Measurements from ENCODE around the gene PLXNA1.

The PLXNA1 gene

DNA sequence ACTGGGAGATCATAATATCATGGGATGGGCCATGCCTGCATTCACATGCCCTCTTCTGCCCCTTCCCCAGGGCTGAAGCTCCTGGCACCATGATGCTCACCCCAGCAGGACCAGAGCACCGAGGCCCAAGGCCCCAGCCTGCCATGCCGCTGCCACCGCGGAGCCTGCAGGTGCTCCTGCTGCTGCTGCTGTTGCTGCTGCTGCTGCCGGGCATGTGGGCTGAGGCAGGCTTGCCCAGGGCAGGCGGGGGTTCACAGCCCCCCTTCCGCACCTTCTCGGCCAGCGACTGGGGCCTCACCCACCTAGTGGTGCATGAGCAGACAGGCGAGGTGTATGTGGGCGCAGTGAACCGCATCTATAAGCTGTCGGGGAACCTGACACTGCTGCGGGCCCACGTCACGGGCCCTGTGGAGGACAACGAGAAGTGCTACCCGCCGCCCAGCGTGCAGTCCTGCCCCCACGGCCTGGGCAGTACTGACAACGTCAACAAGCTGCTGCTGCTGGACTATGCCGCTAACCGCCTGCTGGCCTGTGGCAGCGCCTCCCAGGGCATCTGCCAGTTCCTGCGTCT lies 5.6 kb downstream of the PLXNA1 start:
- DNase-seq: no peak

DNA sequence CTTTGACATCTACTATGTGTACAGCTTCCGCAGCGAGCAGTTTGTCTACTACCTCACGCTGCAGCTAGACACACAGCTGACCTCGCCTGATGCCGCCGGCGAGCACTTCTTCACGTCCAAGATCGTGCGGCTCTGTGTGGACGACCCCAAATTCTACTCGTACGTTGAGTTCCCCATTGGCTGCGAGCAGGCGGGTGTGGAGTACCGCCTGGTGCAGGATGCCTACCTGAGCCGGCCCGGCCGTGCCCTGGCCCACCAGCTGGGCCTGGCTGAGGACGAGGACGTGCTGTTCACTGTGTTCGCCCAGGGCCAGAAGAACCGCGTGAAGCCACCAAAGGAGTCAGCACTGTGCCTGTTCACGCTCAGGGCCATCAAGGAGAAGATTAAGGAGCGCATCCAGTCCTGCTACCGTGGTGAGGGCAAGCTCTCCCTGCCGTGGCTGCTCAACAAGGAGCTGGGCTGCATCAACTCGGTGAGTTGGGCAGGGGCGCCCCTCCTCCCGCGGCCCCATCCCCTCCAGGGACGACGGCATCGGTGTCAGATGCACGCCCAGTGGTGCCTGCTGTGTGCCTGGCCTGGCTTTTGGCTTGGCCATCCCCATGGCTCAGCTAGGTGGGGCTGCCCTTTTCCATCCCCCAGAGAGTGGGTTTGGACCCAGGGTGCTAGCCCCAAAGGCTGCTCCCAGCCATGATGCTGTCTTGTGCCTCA lies 6.6 kb downstream of the PLXNA1 start:
- DNase-seq: no peak

DNA sequence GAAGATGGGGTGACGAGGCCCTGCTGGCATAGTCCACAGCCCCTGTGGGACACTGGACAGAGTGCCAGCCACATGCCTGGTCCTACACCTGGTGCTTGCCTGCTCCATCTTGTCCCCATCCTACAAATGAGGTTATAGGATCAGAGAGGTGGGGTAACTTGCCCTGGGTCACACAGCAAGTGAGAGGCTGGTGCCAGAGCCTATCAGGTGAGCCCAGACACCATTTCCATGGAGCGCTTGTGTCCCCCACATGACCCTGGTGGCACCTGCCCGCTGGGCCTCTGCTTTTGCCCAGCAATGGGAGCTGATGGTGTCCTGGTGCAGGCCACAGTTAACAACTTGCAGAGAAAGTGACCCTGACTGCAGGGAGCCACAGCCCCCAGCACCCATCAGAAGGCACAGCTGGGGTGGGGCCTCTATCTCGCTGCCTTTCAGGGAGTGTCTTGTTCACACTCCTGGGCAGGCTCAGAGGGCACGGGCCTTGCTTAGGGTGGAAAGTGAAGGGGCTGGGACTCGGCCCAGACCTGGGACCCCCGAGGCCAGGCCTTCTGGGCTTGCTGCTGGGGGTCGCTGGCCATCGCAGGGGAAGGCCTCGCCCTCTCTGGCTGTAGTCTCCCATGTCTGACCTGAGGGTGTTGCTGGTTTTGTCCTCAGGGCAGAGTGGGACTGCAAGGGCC lies 7.2 kb downstream of the PLXNA1 start:
- DNase-seq: no peak

DNA sequence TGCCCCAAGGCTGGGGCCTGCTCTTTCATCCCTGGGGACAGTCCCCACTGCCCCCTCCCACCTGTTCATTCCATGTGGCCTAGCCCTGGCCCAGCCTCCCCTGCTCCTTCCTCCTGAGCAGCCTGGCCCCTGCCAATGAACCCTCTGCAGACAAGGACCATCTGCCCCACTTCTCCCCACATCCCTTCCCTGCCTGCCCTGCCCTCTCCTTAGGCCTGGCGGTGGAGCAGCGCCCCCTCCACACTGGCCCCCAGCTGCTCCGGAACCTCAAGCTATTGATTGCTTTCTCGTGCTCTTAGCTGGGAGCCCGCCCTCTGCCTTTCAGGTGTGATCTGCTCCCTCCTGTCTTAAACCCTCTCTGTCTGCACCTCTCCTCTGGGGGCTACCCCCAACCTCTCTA lies 8.0 kb downstream of the PLXNA1 start:
- no peak for DNase-seq

DNA sequence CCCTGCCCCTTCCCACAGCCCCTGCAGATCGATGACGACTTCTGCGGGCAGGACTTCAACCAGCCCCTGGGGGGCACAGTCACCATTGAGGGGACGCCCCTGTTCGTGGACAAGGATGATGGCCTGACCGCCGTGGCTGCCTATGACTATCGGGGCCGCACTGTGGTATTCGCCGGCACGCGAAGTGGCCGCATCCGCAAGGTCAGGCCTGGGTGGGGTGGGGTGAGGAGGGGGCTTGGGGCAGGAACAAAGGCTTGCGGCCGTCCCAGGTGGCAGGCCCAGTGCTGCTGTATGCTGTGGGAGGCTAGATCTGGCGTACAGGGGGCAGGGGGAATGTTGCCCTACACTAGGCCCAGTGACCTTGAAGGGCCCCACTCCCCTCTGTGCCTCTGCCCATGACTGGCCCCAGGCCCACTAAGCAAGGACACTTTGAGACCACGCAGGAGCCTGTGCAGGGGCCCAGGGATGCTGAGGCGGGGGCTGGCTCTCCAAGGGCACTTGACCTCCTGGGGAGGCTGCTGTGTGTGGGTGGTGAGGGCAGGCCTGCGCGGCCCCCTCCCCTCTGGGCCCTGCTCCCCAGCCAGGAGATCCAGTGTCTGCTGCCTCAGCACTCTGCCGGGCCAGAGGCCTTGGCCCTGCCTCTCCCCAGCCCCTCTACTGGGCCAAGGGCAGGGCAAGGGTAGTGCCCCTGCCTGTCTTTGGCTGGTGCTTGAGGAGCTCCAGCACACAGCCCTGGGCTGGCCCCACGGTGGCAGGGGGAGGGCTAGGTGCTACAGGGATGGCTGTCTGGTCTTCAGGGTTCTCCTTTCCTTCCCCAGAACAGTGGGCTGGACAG lies 8.7 kb downstream of the PLXNA1 start:
- DNase-seq: no peak

DNA sequence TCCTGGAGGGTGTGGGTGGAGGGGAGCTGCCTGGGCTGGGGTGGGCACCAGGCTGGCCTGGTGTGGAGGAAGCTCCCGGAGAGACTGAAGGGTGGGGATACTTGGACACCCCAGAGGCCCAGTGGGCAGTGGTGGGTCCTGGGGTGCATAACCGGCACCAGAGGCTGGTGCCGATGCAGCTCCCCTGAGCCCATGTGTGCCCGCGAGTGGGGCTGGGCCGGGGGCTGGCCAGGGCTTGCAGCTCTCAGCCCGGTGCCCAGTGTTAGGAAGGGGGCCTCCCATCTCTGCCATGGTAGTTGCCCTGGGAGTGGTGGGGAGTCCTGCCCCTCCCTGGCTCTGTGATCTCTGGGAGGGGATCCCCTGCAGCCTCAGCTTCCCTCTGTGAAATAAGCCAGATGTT lies 9.3 kb downstream of the PLXNA1 start:
- no peak for DNase-seq

DNA sequence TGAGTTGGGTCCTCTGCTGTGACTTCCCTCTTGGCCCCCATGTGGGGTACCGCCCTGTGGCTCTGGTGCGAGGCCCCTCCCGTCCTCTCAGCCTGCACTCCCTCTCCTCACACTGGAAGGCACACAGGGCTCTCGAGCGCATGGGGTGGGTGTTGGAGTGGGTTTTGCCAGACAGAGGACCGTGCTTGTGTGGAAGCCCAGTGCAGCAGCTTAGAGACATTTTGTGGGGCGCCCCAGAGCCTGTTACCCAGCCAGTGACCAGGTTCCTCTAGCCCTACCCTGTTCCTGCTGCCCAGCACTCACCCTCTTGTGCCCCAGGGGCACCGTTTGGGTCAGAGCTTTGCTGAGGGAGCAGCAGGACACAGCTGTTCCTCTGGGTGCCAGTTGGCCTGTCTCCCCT lies 9.9 kb downstream of the PLXNA1 start:
- no peak for DNase-seq

DNA sequence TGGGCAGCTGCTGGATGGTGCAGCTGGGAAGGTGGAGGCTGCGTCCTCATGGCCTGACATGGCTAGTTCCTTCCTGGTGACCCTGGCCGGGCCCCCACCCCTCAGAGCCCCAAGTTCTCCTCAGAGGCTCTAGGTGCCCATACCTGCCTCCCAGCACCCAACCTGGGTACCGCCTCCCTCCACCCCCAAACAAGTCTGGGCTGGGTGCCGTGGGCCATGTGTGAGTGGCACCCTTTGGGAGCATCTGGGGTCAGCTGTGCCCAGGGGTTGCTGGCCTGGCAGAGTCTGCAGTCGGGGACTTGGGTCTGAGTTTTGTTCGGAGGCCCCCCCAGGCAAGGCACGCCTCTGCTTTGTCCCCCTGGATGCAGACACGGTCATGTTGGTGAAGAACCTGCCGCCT lies 10.5 kb downstream of the PLXNA1 start:
- no peak for DNase-seq

DNA sequence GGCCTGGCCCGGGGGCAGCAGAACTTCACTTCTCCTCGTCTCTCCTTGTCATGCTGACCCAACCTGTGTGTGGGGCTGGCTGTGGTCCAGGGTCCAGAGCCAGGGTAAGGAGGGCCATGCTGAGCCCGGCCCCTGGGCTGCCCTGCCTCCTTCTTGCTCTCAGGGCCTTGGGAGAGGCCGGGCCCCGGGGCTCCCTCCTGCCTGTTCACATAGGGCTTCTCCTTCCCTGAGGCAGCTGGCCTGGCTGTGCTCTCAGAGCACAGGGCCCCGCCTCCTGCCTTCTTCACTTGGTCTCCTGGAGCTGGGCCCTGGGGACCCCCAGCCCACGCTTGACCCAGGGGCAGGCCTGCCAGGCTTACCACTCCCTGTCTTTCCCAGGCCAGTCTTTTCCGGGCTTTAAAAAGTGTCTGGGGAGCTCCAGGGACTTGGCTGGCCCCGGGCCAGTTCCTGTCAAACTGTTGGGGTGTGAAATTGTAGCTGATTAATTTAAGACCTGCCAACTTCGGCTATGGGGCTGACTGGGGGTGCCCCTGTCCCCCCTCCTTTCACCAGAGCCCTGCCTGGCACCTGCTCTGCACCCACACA lies 11.8 kb downstream of the PLXNA1 start:
- DNase-seq: no peak

DNA sequence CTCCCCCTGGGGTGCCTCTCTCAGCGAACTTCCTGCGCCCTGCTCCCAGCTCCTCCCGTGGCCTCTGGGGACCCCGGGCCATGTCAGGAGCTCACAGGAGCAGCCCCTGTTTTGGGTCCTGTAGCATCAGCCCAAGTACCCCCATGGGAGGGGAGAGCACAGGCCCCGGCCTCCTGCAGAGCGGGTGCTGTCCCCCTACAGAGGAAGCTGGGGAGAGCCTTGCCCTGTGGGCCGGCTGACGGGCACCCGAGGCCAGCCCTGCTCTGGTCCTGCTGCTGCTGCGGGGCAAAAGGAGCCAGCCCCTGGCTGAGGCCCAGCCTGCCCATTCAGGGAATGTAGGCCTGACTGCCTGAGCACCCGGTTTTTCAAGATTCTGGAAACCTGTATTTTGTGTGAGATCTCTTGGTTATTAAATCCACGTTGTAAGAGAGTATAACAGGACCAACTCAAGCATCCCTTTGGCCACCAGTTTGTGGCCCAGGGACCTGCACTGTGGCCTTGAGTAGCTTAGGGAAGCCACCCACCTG lies 12.4 kb downstream of the PLXNA1 start:
- DNase-seq: no peak

DNA sequence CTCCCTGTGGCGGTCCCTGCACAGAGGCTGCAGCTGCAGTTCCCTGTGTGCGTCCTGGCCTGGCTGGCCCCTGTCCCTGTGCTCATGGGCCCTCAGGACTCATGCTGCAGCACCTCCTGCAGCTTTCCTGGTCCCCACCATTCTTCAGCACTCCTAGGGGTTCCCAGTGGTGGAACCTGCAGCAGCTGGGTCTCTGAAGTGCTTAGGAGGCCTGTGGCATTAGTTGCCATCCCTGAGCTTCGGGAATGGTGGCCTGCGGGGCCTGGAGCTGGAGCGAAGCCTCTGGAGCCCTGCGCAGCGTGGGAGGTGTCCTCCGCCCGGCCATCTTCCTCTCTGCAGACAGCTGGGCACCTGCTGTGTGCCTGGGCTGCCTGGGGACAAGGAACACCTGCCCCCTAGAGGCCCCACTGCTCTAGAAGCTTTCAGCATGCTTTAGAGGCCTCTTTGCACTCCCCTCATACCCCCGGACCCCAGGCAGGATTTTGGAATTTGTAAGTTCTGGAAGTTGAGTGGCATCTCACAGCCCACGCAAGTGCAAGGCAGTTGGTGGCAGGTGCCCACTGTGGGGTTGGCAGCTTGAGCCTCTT lies 13.1 kb downstream of the PLXNA1 start:
- no peak for DNase-seq

DNA sequence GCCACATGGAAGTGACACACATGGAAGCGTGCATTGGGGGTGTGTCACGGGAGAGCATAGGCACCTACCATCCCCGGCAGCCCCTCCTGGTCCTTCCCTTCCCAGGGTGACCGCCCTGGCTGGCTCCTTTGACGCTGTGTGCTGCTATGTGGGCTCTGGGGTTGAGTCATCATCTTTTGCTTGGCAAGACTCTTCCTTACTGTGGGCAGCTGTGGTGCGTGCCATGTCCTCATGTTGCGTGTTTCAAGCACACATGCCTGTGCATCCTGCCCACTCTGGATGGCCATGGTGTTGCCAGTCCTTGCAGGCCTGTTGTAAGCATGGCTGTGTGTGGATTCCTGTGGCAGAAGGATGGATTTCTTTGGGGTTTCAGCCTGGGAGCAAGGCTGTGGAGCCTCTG lies 14.0 kb downstream of the PLXNA1 start:
- no peak for DNase-seq

DNA sequence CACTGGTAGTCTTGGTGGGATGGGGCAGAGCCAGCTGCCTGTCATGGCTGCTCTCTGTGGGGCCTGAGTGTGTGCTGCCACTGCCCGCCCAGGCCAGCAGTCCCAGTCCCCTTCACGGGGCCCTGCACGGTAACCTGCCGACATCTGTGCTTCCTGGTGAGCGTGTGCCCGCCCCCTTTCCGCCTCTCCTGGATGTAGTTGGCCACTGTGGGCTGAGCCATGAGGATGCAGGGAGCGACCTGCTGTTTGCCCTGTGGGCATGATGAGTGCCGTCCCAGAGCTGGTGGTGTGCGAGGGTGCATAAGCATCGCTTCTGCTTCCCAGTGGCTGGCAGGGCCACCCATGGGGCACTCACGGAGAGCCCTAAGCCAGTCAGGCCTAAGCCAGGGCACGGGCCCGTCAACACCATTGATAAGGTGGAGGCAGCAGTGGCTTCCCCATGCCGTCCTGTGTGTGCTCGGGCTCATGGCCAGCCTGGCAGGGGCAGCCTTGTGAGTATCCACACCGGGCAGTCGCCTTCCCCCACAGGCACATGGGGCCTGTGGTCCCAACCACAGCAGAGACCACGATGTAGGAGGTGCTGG lies 14.6 kb downstream of the PLXNA1 start:
- no peak for DNase-seq

DNA sequence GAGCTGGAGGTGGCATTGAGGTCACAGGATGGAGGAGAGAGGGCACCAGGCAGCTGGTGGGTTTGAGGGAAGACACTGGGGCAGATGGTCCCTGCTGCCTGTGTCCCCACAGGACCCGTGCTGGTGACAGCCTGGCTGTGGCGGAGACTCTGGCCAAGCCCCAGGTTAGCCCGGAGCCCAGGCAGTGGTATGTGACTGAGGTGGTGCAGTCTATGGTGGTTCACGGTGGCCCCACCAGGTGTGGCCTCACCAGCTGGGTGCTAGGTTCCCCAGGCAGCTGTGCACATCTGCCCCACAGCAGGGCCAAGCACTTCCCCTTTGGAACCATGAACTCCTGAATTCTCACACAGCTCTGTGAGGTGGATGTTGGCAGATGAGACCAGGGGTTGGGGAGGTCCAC lies 15.4 kb downstream of the PLXNA1 start:
- DNase-seq: no peak

DNA sequence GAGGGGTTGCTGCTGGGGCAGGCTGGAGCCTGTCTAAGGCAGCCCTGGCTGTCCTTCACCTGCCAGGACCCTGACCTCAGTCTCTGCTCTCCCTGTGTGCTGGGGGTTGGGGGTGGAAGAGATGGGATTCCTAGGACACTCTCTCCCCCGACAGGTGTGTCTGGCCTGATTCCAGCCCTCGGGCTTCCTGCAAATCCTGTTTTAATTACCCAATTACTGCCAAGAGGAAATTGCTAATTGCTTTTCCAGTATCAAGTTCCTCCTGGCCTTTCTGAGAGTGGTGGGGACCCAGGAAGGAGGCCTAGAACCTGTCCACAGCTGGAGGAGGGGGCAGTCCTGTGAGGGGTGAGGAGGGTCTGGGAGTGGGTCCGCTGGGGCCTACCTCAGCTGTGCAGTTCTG lies 15.8 kb downstream of the PLXNA1 start:
- DNase-seq: peak; percentile 36

DNA sequence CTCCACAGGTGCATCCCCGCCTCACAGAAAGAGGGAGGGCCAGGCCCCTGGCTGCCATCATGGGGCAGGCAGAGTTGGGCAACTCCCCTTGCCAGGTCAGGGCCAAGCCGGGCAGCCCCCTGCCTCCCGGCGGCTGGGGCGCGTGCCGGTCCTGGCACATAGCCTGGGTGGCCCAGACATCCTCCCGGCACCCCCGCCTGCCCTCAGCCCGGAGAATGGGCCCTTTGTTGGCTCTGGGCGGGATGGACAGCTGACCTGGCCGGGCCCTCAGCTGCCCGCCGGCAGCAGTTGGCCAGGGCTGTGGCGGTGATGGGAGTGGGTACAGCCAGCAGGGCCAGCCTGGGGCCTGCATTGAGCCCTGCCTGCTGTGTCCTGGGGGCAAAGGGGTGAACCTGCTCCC lies 16.5 kb downstream of the PLXNA1 start:
- no peak for DNase-seq

DNA sequence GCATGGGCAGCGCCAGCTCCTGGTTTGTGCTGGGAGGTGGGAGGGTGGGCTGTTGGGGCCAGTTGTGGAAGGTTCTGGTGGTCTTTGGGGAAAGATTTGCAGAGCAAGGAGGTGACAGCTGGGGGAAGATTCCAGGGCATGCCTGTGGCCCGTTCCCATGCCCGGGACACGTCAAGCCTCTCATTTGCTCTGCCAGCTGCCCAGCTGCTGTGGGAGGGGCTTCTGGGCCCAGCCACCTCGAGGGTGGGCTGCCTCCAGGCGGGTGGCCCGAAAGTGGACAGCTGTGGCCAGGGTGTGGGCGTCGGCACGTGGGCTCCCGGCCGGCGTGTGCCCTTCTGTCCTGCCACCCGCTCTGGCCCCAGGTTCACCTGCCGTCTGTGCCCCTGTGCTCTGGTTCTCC lies 17.2 kb downstream of the PLXNA1 start:
- no peak for DNase-seq

DNA sequence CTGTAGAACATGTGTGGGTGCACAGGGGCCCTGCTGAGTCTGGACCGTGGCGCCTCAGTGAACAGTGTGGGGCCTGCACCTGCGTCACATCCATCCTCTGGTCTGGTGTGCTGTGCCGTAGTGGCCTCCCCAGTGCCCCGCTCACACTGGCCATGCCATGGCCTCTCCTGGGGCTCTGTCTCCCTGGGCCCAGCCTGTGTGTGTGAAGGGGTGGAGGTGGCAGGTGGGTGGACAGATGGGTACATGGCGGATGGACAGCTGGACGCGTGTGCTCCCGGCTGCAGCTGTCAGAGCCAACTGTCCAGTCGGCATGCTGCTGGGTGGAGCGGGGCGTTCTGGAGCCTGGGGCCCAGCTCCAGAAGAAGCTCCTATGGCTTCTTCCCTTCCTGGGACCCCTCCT lies 17.8 kb downstream of the PLXNA1 start:
- no peak for DNase-seq

DNA sequence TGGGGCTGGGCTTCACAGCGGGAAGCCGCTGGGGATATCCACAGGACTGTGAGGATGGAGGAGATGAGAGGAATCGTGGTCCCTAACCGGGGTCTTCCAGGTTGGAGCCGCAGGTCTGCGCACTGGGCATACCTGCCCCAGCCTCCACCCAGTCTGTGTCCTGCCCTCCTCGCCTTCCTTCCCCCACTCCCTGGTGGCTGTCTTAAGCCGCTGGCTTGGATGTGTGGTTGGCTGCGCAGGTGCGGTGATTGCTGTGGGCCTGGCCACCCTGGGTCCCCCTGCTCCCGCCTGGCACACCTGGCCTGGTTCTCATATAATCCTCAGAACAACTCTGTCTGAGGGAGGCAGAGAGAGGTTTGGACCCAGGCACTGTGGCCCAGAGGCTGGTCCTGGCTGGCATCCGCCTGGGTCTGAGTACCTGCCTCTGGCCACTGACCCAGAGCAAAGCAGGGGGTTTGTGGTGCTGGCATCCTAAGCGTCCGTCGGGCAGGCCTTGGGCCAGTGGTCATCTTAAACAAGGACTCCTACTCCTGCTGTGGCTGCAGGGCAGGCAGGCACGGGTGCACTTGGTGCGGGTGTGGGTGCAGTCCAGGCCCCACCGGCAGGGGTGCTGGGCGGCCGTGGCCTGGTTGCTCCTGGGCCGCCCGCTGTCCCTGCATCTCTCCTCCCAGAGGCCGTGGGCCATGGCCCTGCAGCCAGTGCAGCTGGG lies 18.7 kb downstream of the PLXNA1 start:
- DNase-seq: no peak

DNA sequence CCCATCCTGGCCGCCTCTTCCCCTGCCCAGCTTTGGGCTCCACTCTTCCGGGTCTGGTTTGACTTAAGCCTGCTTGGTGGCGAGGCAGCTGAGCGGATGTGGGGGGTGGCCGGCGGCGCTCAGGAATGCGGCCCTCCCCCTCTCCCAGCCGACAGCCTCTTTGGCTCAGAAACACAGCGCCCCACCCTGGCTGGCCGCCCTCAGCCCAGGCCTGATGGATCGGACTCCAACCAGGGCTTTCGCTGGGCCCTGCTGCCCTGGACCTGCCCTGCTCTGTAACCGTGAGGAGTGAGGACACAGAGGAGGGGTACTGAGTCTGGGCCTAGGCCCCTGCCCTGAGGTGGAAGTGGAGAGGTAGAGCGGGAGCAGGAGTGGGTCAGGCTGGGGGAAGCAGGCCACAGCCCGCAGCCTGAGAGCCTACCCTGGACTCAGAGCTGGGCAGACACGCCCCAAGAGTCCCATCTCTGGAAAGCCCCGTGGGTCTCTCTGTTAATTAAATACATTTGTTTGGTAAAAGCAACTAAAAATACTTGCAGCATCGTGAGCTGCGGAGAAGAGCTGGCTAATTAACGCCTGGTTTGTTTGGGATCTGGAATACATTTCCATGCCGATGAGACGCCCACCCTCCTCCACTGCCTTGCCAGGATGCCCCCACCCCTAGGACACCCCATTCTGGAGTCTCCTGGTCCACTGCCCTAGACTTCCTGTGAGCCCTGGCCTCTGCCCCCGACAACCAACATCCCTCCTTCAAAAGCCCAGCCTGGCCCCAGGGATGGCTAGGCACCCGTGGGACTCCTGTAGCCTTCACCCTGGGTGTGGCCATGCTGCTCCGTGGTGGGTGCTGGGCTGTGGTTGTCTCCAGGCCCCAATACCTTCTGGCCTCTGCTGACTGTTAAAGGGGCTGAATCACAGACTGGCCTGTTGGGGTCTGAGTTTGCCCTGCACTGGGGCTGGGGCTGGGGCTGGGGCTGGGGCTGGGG lies 19.6 kb downstream of the PLXNA1 start:
- no peak for DNase-seq

Measured in NCI-H1436 (cell line).